GM20431 (cell line): Measurements from ENCODE around the gene DDX54.

Experiments
- in situ Hi-C: fragments of 300-500 bp; cut with MseI, MboI; formaldehyde crosslinking; loops from one replicate; pipeline ENCODE4 v1.15.0; 2020; ENCODE audit warnings: low sequenced_read_pairs; ENCODE audit not compliant: unreplicated experiment

Gene DDX54

DNA sequence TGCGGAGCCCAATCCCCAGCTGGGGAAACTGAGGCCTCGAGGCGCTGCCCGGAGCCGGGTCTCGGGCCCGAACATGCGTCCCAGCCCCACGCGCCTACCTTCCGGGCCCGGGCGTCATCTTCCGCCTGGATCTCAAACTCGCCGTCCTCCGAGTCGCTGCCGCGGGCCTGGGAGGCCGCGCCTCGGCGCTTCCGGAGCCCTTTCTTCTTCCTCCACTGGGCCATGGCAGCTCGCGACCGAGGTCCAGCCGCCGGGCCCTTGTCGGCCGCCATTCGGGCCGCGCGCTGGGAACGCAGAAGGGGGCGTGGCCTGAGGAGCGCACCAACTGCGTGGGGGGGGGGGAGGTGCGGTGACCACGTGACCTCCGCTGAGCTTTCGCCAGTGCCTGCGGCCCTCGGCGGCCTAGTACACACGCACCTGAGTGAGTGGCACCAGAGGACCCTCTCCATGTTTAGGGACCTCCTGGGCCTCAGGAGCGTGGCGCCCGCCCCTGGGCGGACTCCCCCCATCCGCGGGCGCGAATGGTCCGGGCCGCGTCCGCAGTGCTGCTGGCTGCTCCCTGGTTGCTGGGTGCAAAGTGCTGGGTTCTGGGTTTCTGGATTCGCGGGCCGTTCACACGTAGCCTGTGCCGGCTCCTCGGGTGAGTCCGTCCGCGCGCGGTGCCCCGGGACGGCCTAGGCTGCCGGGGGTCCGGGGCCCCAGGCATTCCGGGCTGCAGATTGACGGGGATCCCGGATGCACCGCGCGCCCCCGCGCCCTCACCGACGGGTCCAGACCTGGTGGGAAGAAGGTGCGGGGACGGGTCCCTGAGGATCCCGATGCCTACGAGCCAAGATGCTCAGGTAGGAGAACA, at the start of gene DDX54, which contains the start of gene RITA1:
Gene DDX54, minus strand, starts transcription at position 299 of the 853 bp plus-strand sequence. Its CDS starts 27 bp downstream, at position 272.
Gene RITA1, plus strand, starts transcription at position 542 of the 853 bp plus-strand sequence. CDS start 1,026 bp downstream, outside the sequence.
- in situ Hi-C loops: no loop called here

DNA sequence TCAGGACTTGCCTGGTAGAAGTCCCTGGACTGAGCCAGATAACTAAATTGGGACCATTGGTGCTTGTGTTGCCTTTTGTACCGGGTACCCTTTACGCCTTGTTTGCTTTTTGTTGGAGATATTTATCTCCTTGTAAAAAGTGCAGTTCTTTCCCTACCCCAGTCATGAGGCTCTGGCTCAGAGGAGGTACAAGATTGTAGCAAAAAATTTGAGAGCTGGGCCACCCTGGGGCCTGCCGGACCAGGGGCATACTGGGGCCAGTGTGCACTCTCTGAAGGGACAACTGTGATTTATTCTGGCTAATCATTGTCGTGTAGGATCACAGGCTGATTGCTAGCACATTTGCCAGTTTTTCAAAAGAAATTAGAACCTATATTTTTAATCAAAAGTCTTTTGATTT, 49.2 kb upstream of the DDX54 start:
- in situ Hi-C loops: no loop called here

GRCh38 chr12:113233967-113234366, 48.7 kb upstream of the DDX54 start:
- in situ Hi-C loops: no loop called here

DNA sequence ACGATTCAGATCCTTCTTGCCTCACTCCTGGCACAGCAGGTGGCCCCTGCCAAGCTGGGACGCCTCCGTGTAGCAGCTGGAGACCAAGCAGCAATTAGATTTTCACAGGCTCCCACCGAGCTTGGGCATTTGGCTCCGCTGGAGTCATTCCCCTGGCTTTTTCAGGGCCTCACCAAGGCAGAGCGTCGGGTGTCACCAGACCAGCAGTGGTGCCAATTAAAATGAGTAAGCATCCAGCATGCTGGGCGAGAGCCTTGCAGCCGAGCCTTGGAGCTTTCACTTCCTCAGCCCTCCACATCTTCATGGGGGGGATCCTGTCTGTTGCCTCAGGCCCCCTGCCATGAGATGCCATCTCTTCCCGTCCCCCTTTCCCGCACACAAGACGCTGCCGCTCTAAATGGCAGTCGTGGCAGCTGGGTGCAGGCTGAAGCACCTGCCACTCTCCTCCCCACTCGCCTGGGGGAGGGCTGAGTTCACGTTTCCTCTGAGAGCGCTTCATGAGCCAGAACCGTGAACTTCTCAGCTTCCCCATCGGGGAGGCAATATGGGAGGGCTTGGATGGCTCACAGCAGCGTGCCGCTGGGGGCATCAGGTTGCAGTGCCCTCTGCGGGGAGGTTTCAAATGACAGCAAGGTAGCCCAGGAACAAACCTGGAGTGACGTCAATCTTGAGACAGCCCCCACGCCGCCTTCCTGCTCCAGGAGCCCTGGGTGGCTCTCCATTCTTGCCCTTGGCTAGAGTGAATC, 47.7 kb upstream of the DDX54 start:
- in situ Hi-C loops: no loop called here

GRCh38 chr12:113232089-113232839, 47.0 kb upstream of the DDX54 start:
- in situ Hi-C loops: no loop called here

DNA sequence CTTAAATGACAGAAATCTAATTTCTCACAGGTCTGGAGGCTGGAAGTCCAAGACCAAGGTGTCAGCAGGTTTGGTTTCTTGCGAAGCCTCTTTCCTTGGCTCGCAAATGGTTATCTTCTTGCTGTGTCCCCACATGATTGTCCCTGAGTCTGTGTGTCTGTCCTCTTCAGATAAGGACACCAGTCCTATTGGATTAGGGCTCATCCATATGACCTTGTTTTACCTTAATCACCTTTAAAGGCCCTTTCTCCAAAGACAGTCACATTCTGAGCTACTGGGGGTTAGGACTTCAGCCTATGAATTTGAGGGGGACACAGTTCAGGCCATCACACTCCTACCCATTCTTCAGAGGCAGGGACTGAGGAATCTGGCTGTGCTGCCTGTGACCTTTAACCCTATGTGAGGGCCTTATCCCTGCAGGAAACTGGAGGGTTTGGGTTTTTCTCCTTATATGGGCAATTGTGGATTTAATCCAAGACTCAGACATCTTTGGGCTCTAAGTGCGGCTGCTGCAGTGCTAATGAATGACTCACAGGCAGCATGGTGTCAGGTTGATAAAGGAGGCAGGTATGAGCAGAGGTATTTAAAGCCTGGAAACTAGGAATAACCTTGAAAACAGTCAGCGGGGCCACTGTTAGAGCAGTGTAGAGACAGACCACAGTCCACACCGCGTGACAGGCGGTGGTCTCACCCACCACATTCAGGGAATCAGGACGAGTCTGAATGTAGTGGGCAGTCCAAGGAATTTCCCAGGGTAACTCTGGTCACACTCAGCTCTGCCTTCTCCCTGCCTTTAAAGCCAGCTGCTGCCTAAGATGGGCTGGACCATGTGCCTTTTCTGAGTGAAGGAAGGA, 46.2 kb upstream of the DDX54 start:
- in situ Hi-C loops: no loop called here

GRCh38 chr12:113230315-113231234, 45.3 kb upstream of the DDX54 start:
- in situ Hi-C loops: no loop called here

GRCh38 chr12:113228394-113229028, 43.2 kb upstream of the DDX54 start:
- in situ Hi-C loops: no loop called here

- in situ Hi-C loops: no loop called here
These were observed 42.6 kb upstream of the DDX54 start for GRCh38 chr12:113227686-113228391.

- in situ Hi-C loops: no loop called here
These were observed 41.7 kb upstream of the DDX54 start for GRCh38 chr12:113226696-113227568.

- in situ Hi-C loops: no loop called here
These were observed 39.7 kb upstream of the DDX54 start for GRCh38 chr12:113224955-113225354.

GRCh38 chr12:113222730-113223531, 37.7 kb upstream of the DDX54 start:
- in situ Hi-C loops: no loop called here

DNA sequence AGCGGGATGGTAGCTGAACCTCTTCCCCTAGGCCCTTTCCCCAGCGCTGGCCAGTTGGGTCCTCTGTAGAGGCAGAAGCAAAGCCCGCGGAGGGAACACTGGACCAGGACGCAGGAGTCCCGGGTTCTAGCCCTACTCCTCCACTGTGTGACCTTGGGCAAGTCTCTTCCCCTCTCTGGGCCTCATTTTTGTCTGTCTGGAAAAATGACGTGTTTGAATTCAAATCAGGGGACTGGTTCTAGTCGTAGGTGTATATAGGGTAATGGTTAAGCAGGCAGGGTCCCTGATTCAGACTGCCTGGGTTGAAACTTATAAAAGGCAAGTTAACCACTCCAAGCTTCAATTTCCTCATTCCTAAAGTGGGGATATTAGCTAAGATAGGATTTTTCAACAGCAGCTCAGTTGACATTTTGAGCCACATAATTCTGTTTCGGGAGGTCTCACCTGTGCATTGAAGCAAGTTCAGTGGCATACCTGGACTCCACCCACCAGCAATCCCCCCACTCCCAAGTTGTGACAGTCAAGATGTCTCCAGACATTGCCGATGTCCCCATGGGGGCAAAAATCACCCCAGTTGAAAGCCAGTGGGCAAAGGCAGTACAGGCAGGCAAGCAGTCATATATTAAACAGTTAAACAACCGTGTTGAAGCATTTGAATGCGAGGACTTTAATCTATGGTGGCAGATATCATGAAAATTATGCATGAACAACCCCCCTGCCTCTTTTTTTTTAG, 36.9 kb upstream of the DDX54 start:
- in situ Hi-C loops: no loop called here

GRCh38 chr12:113221181-113221996, 36.1 kb upstream of the DDX54 start, which contains the start of gene TPCN1:
TPCN1 (plus strand) TSS chr12:113221464; CDS start chr12:113226853, 5,389 bp downstream.
- in situ Hi-C loops: no loop called here
